H1 (cell line): Measurements from ENCODE around the gene MEIOB. TPM values are rescaled to one million over a fixed set of nuclear protein-coding genes. Genes with fewer than 3 reads are reported as not detected.

Source experiments
- CTCF ChIA-PET: fragments of 300-600 bp; sonication (Branson Sonifier 250); formaldehyde crosslinking; loops from one replicate; lab custom pipeline; 2021; ENCODE audit not compliant: partially characterized antibody; lab: Charles Lee
- POLR2A ChIA-PET: fragments of 300-600 bp; sonication (Branson Sonifier 250); formaldehyde crosslinking; loops from one replicate; lab custom pipeline; 2021; ENCODE audit warnings: inconsistent platforms; ENCODE audit not compliant: partially characterized antibody; lab: Charles Lee
- DNase-seq, 2 experiments: peaks; one replicate each; pipeline versions ENCODE4 v3.0.0 to v3.0.0-alpha.2; 2010 to 2022; ENCODE audit warnings: low spot score in 2 of 2, low read depth in 1 of 2, mixed read lengths in 1 of 2
- FAIRE-seq: peaks from 2 replicates; lab custom pipeline; 2011; peaks lifted over from hg19 to GRCh38; lab: Jason Lieb, UNC
- H2AFZ ChIP-seq: 2 replicates; pipeline ENCODE4 v1.8.1; 2012; ENCODE audit warnings: low read length, inconsistent platforms
- H2AK5ac ChIP-seq: 2 replicates; pipeline ENCODE4 v1.6.1; 2013; ENCODE audit warnings: low read depth, low read length
- H2BK120ac ChIP-seq: replicated peaks from 2 replicates; pipeline ENCODE3; 2013; ENCODE audit warnings: low read depth, low read length, inconsistent platforms
- H2BK12ac ChIP-seq: 2 replicates; pipeline ENCODE4 v1.6.1; 2013; ENCODE audit warnings: low read depth, low read length
- H2BK15ac ChIP-seq: 2 replicates; pipeline ENCODE4 v1.6.1; 2013; ENCODE audit warnings: low read length
- H2BK20ac ChIP-seq: 2 replicates; pipeline ENCODE4 v1.6.1; 2013; ENCODE audit warnings: low read length
- H2BK5ac ChIP-seq: 2 replicates; pipeline ENCODE4 v1.6.1; 2013; ENCODE audit warnings: low read depth, low read length
- H3K14ac ChIP-seq: 2 replicates; pipeline ENCODE4 v1.6.1; 2013; ENCODE audit warnings: inconsistent platforms; ENCODE audit not compliant: insufficient read length
- H3K18ac ChIP-seq: 2 replicates; pipeline ENCODE4 v1.6.1; 2013; ENCODE audit warnings: low read length; ENCODE audit errors: extremely low read depth
- H3K23ac ChIP-seq: 2 replicates; pipeline ENCODE4 v1.6.1; 2013; ENCODE audit warnings: inconsistent platforms; ENCODE audit not compliant: insufficient read length
- H3K23me2 ChIP-seq: 2 replicates; pipeline ENCODE4 v1.6.1; 2013; ENCODE audit warnings: low read depth, low read length
- H3K27ac ChIP-seq: 2 replicates; pipeline ENCODE4 v1.6.1; 2011; ENCODE audit warnings: low read depth, low read length, inconsistent platforms
- H3K27me3 ChIP-seq, 4 experiments: replicated peaks in 1 of 4; 1 replicate in 1 of 4; 2 replicates in 3 of 4; pipeline versions ENCODE4 v1.6.1 to v1.8.1; 2011 to 2013; ENCODE audit warnings: low read length in 3 of 4, mild to moderate bottlenecking in 3 of 4, inconsistent platforms in 2 of 4, mixed read lengths in 2 of 4, moderate library complexity in 1 of 4; ENCODE audit not compliant: control insufficient read depth in 3 of 4, insufficient read depth in 3 of 4; ENCODE audit errors: extremely low read depth in 1 of 4
- H3K36me3 ChIP-seq, 4 experiments: 2 replicates each; pipeline versions ENCODE4 v1.6.1 to v1.8.1; 2011 to 2013; ENCODE audit warnings: mild to moderate bottlenecking in 4 of 4, low read length in 3 of 4, moderate library complexity in 2 of 4, control low read depth in 1 of 4, inconsistent platforms in 1 of 4; ENCODE audit not compliant: insufficient read depth in 4 of 4, control insufficient read depth in 2 of 4
- H3K4ac ChIP-seq: replicated peaks from 2 replicates; pipeline ENCODE3; 2013; ENCODE audit warnings: low read length, low read depth, mixed read lengths, inconsistent platforms; ENCODE audit not compliant: insufficient read length
- H3K4me1 ChIP-seq, 4 experiments: replicated peaks in 1 of 4; 1 replicate in 1 of 4; 2 replicates in 3 of 4; pipeline versions ENCODE4 v1.6.1 to v1.8.1; 2011 to 2013; ENCODE audit warnings: low read length in 3 of 4, inconsistent platforms in 2 of 4, mixed read lengths in 1 of 4; ENCODE audit not compliant: insufficient read depth in 4 of 4, control insufficient read depth in 3 of 4
- H3K4me2 ChIP-seq, 2 experiments: 2 replicates each; pipeline versions ENCODE4 v1.6.1 to v1.8.1; 2011 to 2013; ENCODE audit warnings: low read depth in 2 of 2, low read length in 2 of 2, control low read depth in 1 of 2, inconsistent platforms in 1 of 2, mild to moderate bottlenecking in 1 of 2; ENCODE audit not compliant: insufficient read depth in 1 of 2
- H3K4me3 ChIP-seq, 4 experiments: fragments of 200-600, 300-600 bp in 1 of 4; sonication (generic), shearing (Covaris generic), sonication (Bioruptor Twin) in 1 of 4; 2 replicates each; pipeline versions ENCODE4 v1.5.1 to v1.8.1; 2011 to 2016; ENCODE audit warnings: low read length in 4 of 4, low read depth in 3 of 4, control low read depth in 2 of 4, inconsistent platforms in 2 of 4, mild to moderate bottlenecking in 2 of 4, mixed read lengths in 1 of 4, moderate library complexity in 1 of 4; ENCODE audit not compliant: insufficient read depth in 2 of 4; ENCODE audit errors: extremely low read depth in 1 of 4
- H3K56ac ChIP-seq: replicated peaks from 2 replicates; pipeline ENCODE3; 2013; ENCODE audit warnings: low read depth, mild to moderate bottlenecking, mixed read lengths, low read length, inconsistent platforms; ENCODE audit not compliant: insufficient read length
- H3K79me1 ChIP-seq: 2 replicates; pipeline ENCODE4 v1.6.1; 2013; ENCODE audit warnings: low read depth, low read length, control low read depth
- H3K79me2 ChIP-seq, 2 experiments: 2 replicates each; pipeline versions ENCODE4 v1.6.1 to v1.8.1; 2012 to 2013; ENCODE audit warnings: low read length in 2 of 2, mild to moderate bottlenecking in 2 of 2, inconsistent platforms in 1 of 2; ENCODE audit not compliant: insufficient read depth in 2 of 2, control insufficient read depth in 1 of 2
- H3K9ac ChIP-seq, 4 experiments: replicated peaks in 1 of 4; 1 replicate in 1 of 4; 2 replicates in 3 of 4; pipeline versions ENCODE4 v1.6.1 to v1.8.1; 2011 to 2013; ENCODE audit warnings: low read depth in 3 of 4, low read length in 3 of 4, control low read depth in 2 of 4, mild to moderate bottlenecking in 2 of 4, moderate library complexity in 2 of 4, inconsistent platforms in 1 of 4; ENCODE audit errors: extremely low read depth in 1 of 4
- H3K9me3 ChIP-seq, 2 experiments: 2 replicates each; pipeline versions ENCODE4 v1.6.1 to v1.8.1; 2012 to 2013; ENCODE audit warnings: mild to moderate bottlenecking in 2 of 2, moderate library complexity in 2 of 2, control low read depth in 1 of 2, inconsistent platforms in 1 of 2, low read depth in 1 of 2, low read length in 1 of 2, mixed read lengths in 1 of 2; ENCODE audit not compliant: insufficient read depth in 2 of 2
- H4K20me1 ChIP-seq, 2 experiments: replicated peaks in 1 of 2; 2 replicates each; pipeline versions ENCODE3 to v1.8.1; 2011 to 2013; ENCODE audit warnings: inconsistent platforms in 2 of 2, low read length in 2 of 2, mild to moderate bottlenecking in 1 of 2; ENCODE audit not compliant: insufficient read depth in 2 of 2, control insufficient read depth in 1 of 2
- H4K5ac ChIP-seq: 2 replicates; pipeline ENCODE4 v1.6.1; 2013; ENCODE audit warnings: low read length, low read depth, mixed read lengths, inconsistent platforms; ENCODE audit not compliant: insufficient read length
- H4K8ac ChIP-seq: 2 replicates; pipeline ENCODE4 v1.8.0; 2013; ENCODE audit warnings: mild to moderate bottlenecking, moderate library complexity, low read length, inconsistent platforms; ENCODE audit not compliant: insufficient read depth; ENCODE audit errors: extremely low read depth
- H4K91ac ChIP-seq: replicated peaks from 2 replicates; pipeline ENCODE3; 2013; ENCODE audit warnings: low read length, mixed read lengths, inconsistent platforms; ENCODE audit not compliant: insufficient read length
- TCF12 ChIP-seq: IDR thresholded peaks from 2 replicates; pipeline ENCODE4 v1.6.1; 2011; ENCODE audit warnings: low read depth, mild to moderate bottlenecking, low read length
- WGBS, 2 experiments: shearing (Covaris generic) in 1 of 2; methylation state at CpG; one replicate each; pipeline versions ENCODE4 v1.1.6 to v1.1.7; 2013 to 2015; ENCODE audit warnings: low lambda C conversion rate in 2 of 2, mixed read lengths in 2 of 2, inconsistent platforms in 1 of 2, low coverage in 1 of 2, missing lambda C conversion rate in 1 of 2; ENCODE audit not compliant: insufficient replicate concordance in 2 of 2, insufficient coverage in 1 of 2, insufficient read length in 1 of 2; ENCODE audit errors: extremely low coverage in 1 of 2, missing lambda C conversion rate in 1 of 2; 5-methylcytosine and 5-hydroxymethylcytosine counted together
- polyA plus RNA-seq, 7 experiments: library from polyadenylated mRNA; depleted of rRNA in 3 of 7; stranded (reverse) in 5 of 7; unstranded in 2 of 7; fragments of >200 nt in 5 of 7; fragments of 200-250 nt in 2 of 7; gene quantifications; 1 replicate in 5 of 7; 2 replicates in 1 of 7; 4 replicates in 1 of 7; pipeline versions ENCODE4 v1.2.1 to v1.2.3, GENCODE V29; 2011 to 2013; ENCODE audit warnings: missing spikeins in 2 of 7, mixed read lengths in 2 of 7
- total RNA-seq: library from RNA; stranded (reverse); fragmentation: NEBNext Ultra II Directional; extraction: Animal tissue kit (Norgen Biotek cat#: 25700); gene quantifications from 2 replicates; pipeline ENCODE4 v1.2.1, GENCODE V29; 2021

The MEIOB gene
- total and polyA plus RNA-seq, 2 of the 8 experiments (the other 6 are each of a cell fraction or from before 2014, with no cell fraction given) = 0.63 to 1.1 TPM

GRCh38 chr16:1877089-1877488 is 5.1 kb upstream of the MEIOB start:
- Histone ChIP-seq H3K18ac (no peak overlapping the region), H2BK12ac (no peak overlapping the region), H2BK20ac (no peak overlapping the region), H3K9me3 (no peaks in the 10 kb centered on the region), H3K23ac (no peak overlapping the region), H3K4me1 (peaks cover 0 to 4% (median under 1%) of the 10 kb centered on the region in 4 experiments; a peak in 2 of 7 replicates), H2BK5ac (no peak overlapping the region), H4K5ac (no peak overlapping the region), H3K9ac (no peak overlapping the region), H3K27ac (no peak overlapping the region), H3K36me3 (no peaks in the 10 kb centered on the region), H2AK5ac (no peak overlapping the region), H2AFZ (peak overlapping the region; percentile 80; the same call in 1 of the 2 replicates), H4K20me1 (no peaks in the 10 kb centered on the region), H2BK120ac (no peak overlapping the region), H3K23me2 (no peaks in the 10 kb centered on the region), H3K4me3 (no peak overlapping the region), H3K27me3 (peaks cover 0 to 15% (median 6%) of the 10 kb centered on the region in 4 experiments; a peak in 6 of 7 replicates), H3K4me2 (no peak overlapping the region), H4K8ac (peak overlapping the region; percentile 71; the same call in 1 of the 2 replicates), H3K79me1 (no peaks in the 10 kb centered on the region), H2BK15ac (no peak overlapping the region), H4K91ac (no peak overlapping the region), H3K79me2 (no peaks in the 10 kb centered on the region), H3K4ac (no peak overlapping the region), H3K56ac (no peak overlapping the region), H3K14ac (no peak overlapping the region)
- DNase-seq (no peak), FAIRE-seq (no peak)
- POLR2A ChIA-PET = interaction anchor here (3.1 kb wide), 1 partner anchor 87 kb away, joined by 8 read pairs; the partner anchor contains the start of gene RPS2
- CTCF ChIA-PET = interaction anchor here (0.7 to 3.6 kb wide), 5 partner anchors 14 to 64 kb away, joined by 3 to 13 read pairs (median 6); no protein-coding TSS in a partner anchor
- 77% methylated on average over 6 of the region's 6 CpGs; no CpG with 5 or more reads in 1 of the 2 experiments for WGBS, 2 experiments
- no peak for TF ChIP-seq TCF12
